Stimulated activated effector memory CD8-positive, alpha-beta T cell treated with anti-CD3 and anti-CD28 coated beads, Interleukin-12 subunit alpha, Interleukin-12 subunit beta, amount 100 ng/mL, for 72 hours (primary cell): ENCODE measurements around the gene ADAM8.

Experiments
- ATAC-seq: fragments of 150-1000 bp; cut with Tn5 transposase; 2 replicates; pipeline ENCODE4 v1.10.0; 2021
- DNase-seq, 2 donors: peaks; one replicate each; pipeline ENCODE4 v3.0.0; 2021 to 2022; ENCODE audit warnings: low spot score in 2 of 2
- H3K27ac Mint-ChIP-seq: one replicate; pipeline ENCODE4 v1.8.0; 2022; ENCODE audit warnings: mild to moderate bottlenecking, mixed read lengths
- H3K36me3 Mint-ChIP-seq: one replicate; pipeline ENCODE4 v1.8.0; 2022; ENCODE audit warnings: mild to moderate bottlenecking, mixed read lengths
- H3K4me1 Mint-ChIP-seq: one replicate; pipeline ENCODE4 v1.8.0; 2022; ENCODE audit warnings: mixed read lengths
- H3K4me3 Mint-ChIP-seq: one replicate; pipeline ENCODE4 v1.8.0; 2022; ENCODE audit warnings: mild to moderate bottlenecking, mixed read lengths
- H3K9me3 Mint-ChIP-seq: one replicate; pipeline ENCODE4 v1.8.0; 2022; ENCODE audit warnings: mixed read lengths

Gene ADAM8

DNA sequence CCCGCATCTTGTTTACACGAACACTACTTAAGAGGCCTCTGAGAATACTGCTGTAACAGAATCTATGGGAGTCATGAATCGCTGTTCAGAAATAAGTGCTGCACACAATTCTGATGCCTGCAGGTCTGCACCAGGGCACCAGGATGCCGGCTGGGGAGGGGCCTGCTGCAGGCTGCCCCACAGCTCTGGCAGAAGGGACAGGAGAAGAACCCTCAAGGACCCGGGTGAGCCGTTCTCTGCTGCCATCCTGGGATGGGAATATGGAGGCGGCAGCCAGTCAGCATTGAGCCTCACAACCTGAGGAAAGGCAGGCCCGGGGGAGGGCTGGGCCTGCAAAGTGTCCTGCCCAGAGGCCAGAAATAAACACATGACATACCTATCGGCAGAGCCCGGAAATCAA is 20.8 kb upstream of the ADAM8 start:
- H3K9me3 Mint-ChIP-seq, result no peaks in the 10 kb centered on the region
- H3K36me3 Mint-ChIP-seq, result peaks cover 99% of the 10 kb centered on the region
- peak overlapping the region; percentile 23 for H3K27ac Mint-ChIP-seq
- peaks cover 6% of the 10 kb centered on the region for H3K4me1 Mint-ChIP-seq
- H3K4me3 Mint-ChIP-seq, result no peak overlapping the region
- DNase-seq, result no peak
- ATAC-seq, result no peak

DNA sequence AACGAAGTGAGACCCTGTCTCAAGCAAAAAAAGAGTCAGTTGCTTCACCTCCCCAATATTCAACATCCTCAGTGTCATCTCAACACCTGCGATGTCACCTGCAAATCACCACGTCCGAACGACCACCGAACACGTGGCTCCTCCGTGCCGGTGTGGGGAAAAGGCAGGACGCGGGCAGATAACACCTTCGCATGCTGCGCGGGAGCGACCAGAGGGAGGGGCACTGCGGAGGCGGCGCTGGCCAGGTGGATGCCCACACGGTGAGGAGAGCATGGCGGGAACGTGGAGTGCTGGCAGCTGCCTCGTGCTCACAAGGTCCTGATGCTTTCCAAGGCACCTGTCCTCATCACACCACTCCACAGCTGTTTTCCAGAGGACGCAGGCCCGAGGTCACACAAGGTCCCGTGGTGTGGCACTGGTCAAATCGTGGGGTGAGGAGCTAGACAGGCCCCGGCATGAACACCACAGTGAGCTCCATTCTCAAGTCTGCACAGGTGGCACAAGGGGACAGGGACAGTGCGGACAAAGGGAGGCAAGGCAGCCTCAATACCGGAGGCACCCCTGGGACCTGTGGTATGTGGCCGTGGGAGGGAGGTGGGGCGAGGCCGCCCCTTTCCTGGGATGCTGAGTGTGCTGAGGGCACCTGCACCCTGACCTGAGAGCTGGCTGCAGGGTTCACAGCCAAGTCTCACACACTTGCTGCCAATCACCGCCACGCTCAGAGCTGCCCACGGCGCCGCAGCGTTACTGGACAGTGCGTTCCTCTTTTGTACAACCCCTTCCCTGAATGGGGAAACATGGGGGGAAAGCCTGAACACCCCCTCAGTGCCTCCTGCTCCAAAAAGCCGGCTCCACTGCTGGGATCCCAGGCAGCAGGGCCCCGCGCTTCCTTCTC is 19.0 kb upstream of the ADAM8 start:
- Mint-ChIP-seq H3K4me1 (peaks cover 6% of the 10 kb centered on the region), H3K36me3 (peaks cover 88% of the 10 kb centered on the region), H3K9me3 (no peaks in the 10 kb centered on the region), H3K27ac (no peak overlapping the region), H3K4me3 (no peak overlapping the region)
- no peak for DNase-seq
- ATAC-seq, result peak; percentile 17

DNA sequence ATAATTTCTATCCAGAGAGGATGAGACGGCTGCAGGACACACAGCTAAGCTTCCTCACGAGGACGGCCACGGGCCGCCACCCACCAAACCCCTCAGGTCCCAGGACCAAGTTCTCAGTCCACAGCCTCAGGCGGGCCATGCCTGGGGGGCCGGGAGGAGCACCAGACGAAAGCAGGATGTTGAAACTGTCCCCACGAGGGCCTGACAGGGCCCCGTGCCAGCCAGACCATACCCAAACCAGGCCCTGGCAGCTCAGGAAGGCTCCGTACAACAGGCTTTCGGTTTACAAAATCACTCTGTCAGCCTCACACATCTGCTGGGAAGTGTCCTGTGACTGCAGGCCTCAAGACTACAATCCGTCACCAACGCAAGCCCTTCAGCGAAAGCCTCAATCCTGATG is 17.5 kb upstream of the ADAM8 start:
- DNase-seq (no peak), ATAC-seq (no peak)
- Mint-ChIP-seq H3K36me3 (peaks cover 86% of the 10 kb centered on the region), H3K4me1 (peaks cover 6% of the 10 kb centered on the region), H3K4me3 (no peak overlapping the region), H3K9me3 (no peaks in the 10 kb centered on the region), H3K27ac (no peak overlapping the region)

DNA sequence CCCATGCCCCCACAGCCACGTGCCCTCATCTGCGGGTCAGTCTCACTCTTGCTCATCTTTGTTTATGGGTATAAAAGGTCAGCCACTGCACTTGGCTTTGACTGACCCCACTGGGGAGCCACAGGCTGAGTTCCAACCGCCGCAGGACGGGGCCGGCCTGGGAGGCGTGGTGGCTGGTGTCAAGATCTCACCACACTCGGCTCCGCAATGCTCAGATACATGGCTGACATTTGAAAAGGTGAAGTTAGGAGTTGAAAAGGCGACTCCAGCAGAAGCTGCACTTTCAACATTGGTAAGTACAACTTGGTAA is 17.1 kb upstream of the ADAM8 start:
- DNase-seq, result no peak
- Mint-ChIP-seq H3K4me3 (no peak overlapping the region), H3K9me3 (no peaks in the 10 kb centered on the region), H3K27ac (no peak overlapping the region), H3K36me3 (peaks cover 86% of the 10 kb centered on the region), H3K4me1 (peaks cover 6% of the 10 kb centered on the region)
- no peak for ATAC-seq

GRCh38 chr10:133292919-133293809 is 16.5 kb upstream of the ADAM8 start:
- Mint-ChIP-seq H3K9me3 (no peaks in the 10 kb centered on the region), H3K27ac (no peak overlapping the region), H3K4me1 (peaks cover 4% of the 10 kb centered on the region), H3K36me3 (peaks cover 86% of the 10 kb centered on the region), H3K4me3 (no peak overlapping the region)
- peak; percentile 74 for ATAC-seq
- DNase-seq, result no peak

DNA sequence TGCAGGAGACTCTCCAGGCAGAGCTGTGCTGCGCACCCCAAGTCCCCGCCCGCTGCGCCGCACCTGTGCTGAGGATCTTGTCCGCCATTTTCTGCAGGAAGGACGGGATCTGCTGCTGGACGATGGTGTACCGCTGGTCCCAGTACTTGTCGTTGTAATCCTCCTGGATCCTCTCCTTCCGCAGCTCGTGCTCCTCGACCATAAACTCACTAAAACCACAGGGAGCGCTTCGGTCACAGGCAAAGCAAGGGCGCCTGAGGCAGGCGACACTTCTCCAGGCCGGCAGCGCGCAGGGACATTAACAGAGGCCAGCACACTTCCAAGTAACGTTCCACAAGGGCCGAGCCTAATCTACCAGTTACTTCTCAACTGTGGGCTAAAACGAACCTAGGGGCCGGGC is 13.1 kb upstream of the ADAM8 start:
- peaks cover 8% of the 10 kb centered on the region for H3K4me1 Mint-ChIP-seq
- no peak overlapping the region for H3K27ac Mint-ChIP-seq
- H3K36me3 Mint-ChIP-seq, result peaks cover 86% of the 10 kb centered on the region
- ATAC-seq (no peak), DNase-seq (no peak)
- H3K9me3 Mint-ChIP-seq, result no peaks in the 10 kb centered on the region
- no peak overlapping the region for H3K4me3 Mint-ChIP-seq

- H3K9me3 Mint-ChIP-seq, result no peaks in the 10 kb centered on the region
- peaks cover 8% of the 10 kb centered on the region for H3K4me1 Mint-ChIP-seq
- no peak for ATAC-seq
These were observed 11.3 kb upstream of the ADAM8 start for GRCh38 chr10:133287832-133288500.

DNA sequence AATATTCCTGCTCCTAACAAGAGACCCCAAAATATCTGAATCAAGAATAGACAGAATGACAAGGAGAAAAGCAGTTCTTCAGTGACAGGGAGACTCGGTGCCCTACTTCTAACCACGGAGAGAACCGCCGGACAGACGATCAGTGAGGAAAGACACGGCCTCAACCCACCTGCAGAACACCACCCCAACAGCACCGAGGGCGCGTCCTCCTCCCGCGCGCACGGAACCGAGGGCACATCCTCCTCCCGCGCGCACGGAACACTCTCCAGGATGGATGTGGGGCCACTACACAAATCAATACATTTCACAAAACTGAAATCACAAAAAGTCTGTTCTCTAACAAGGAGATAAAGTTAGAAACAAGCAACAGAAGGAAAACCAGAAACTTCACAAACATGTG is 9.7 kb upstream of the ADAM8 start:
- Mint-ChIP-seq H3K4me1 (peaks cover 8% of the 10 kb centered on the region), H3K27ac (peak overlapping the region; percentile 17), H3K4me3 (no peak overlapping the region)

More at GRCh38 chr10:133287832-133288500, 11.3 kb upstream of the ADAM8 start:
- H3K27ac Mint-ChIP-seq, result no peak overlapping the region
- DNase-seq, result no peak
- H3K4me3 Mint-ChIP-seq, result no peak overlapping the region
- peaks cover 88% of the 10 kb centered on the region for H3K36me3 Mint-ChIP-seq

GRCh38 chr10:133285217-133285616 is 8.5 kb upstream of the ADAM8 start:
- peaks cover 8% of the 10 kb centered on the region for H3K4me1 Mint-ChIP-seq
- H3K9me3 Mint-ChIP-seq, result no peaks in the 10 kb centered on the region
- H3K4me3 Mint-ChIP-seq, result no peak overlapping the region
- peaks cover 80% of the 10 kb centered on the region for H3K36me3 Mint-ChIP-seq
- DNase-seq (no peak), ATAC-seq (no peak)
- no peak overlapping the region for H3K27ac Mint-ChIP-seq

More for the DNA sequence above, 9.7 kb upstream of the ADAM8 start:
- Mint-ChIP-seq H3K36me3 (peaks cover 88% of the 10 kb centered on the region), H3K9me3 (no peaks in the 10 kb centered on the region)
- DNase-seq, result no peak
- no peak for ATAC-seq

DNA sequence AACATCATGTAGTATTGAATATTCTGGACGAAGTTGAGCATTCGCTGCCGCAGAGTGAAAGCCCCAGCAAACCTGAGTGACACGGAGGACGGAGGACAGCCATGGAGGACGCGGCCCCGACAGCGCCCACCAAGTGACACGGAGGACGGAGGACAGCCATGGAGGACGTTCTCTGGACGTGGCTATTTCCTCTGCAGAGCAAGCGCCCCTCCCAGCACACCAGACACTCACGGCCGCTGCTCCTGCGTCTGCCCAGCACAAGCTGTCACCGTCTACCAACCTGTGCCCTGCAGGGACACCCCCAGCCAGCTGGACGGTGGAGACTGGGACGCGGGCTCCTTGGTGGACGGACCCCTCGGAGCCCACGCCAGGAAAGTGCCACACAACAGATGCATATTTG is 7.3 kb upstream of the ADAM8 start:
- no peak for DNase-seq
- no peaks in the 10 kb centered on the region for H3K9me3 Mint-ChIP-seq
- H3K36me3 Mint-ChIP-seq, result peaks cover 70% of the 10 kb centered on the region
- no peak overlapping the region for H3K27ac Mint-ChIP-seq
- H3K4me3 Mint-ChIP-seq, result no peak overlapping the region
- H3K4me1 Mint-ChIP-seq, result peaks cover 21% of the 10 kb centered on the region
- ATAC-seq, result no peak

DNA sequence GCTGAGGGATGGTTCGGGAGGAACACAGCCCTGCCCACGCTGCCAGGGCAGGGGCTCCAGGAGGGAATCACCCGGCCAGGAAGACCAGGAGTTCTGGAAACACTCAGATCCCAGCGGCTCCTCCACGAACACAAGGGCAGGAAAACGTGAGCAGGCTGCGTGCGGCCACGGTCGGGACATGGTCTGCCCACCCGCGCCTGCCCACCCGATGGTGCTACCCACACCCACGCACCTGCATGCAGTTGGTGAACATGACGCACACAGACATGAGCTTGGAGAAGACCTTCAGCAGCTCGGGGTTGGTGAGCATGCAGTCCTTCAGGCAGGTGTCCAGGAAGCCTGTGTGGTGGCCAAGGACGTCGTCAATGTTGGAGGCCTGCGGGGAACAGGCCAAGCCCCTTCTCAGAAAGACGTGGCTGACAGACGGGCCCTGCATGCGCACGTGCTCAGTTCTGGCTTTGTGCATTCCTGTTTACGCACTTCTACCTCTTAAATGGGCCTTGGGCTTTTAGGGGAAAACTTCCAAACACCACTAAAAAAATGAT is 6.2 kb upstream of the ADAM8 start:
- no peak for ATAC-seq
- H3K27ac Mint-ChIP-seq, result no peak overlapping the region
- no peaks in the 10 kb centered on the region for H3K9me3 Mint-ChIP-seq
- peaks cover 68% of the 10 kb centered on the region for H3K36me3 Mint-ChIP-seq
- no peak for DNase-seq
- no peak overlapping the region for H3K4me3 Mint-ChIP-seq
- peaks cover 31% of the 10 kb centered on the region for H3K4me1 Mint-ChIP-seq

GRCh38 chr10:133281628-133282372 is 5.1 kb upstream of the ADAM8 start:
- Mint-ChIP-seq H3K4me3 (no peak overlapping the region), H3K4me1 (peaks cover 37% of the 10 kb centered on the region), H3K36me3 (peaks cover 57% of the 10 kb centered on the region), H3K27ac (no peak overlapping the region), H3K9me3 (no peaks in the 10 kb centered on the region)
- DNase-seq (no peak), ATAC-seq (no peak)

- H3K36me3 Mint-ChIP-seq, result peaks cover 50% of the 10 kb centered on the region
- ATAC-seq, result no peak
- peaks cover 32% of the 10 kb centered on the region for H3K4me1 Mint-ChIP-seq
- H3K27ac Mint-ChIP-seq, result no peak overlapping the region
- H3K4me3 Mint-ChIP-seq, result no peak overlapping the region
- no peaks in the 10 kb centered on the region for H3K9me3 Mint-ChIP-seq
- no peak for DNase-seq
These were observed 4.4 kb upstream of the ADAM8 start for GRCh38 chr10:133281084-133281483.

DNA sequence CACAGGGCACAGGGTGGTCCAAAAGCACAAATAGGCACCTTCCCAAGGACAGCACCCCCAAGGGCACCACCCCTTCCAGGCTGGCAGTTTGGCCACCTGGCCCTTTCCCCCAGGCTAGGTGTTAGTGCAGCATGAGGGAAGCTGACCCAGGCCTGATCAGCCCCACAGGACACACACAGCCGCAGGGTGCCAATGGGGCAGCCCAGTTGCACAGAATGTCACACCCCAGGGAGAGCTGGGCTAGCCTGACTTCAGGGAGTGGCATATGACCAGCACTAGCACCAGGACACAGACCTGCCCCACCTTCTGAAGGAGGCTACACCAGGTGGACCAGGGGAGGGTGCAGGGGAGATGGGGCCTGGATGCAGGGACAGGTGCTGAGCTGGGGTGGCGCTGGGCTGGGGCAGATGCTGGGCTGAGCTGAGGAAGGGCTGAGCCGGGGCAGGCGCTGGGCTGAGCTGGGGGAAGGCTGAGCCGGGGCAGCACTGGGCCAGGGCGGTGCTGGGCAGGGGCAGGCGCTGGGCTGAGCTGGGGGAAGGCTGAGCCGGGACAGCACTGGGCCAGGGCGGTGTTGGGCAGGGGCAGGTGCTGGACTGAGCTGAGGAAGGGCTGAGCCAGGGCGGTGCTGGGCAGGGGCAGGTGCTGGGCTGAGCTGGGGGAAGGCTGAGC is 3.9 kb upstream of the ADAM8 start:
- Mint-ChIP-seq H3K4me1 (peaks cover 29% of the 10 kb centered on the region), H3K27ac (peak overlapping the region; percentile 95), H3K36me3 (peaks cover 50% of the 10 kb centered on the region)

More for the DNA sequence above, 3.9 kb upstream of the ADAM8 start:
- H3K9me3 Mint-ChIP-seq, result no peaks in the 10 kb centered on the region
- H3K4me3 Mint-ChIP-seq, result no peak overlapping the region
- ATAC-seq (no peak), DNase-seq (peak in 1 of 2 donors; percentile 49)
